ENCODE data around the gene SLC9B1.
A peak's percentile ranks its signal among the peaks of the same experiment; 100 is the strongest.
"Not testable (repeated sequence)": the region's sequence is repeated elsewhere in the genome, so short reads cannot be mapped to it uniquely, and the experiment has no call there.

Gene SLC9B1

GRCh38 chr4:102935716-102936115 is 83.8 kb downstream of the SLC9B1 start:
- H3K4me2 ChIP-seq (ENCODE audit: insufficient read depth, low read length, poor library complexity, severe bottlenecking): no peak overlapping the region
- WGBS, 2 donors (ENCODE audit: extremely low coverage in 2 of 2, insufficient read length in 2 of 2, insufficient replicate concordance in 1 of 2): no CpG with 5 or more reads among the region's 2 CpGs
- H3K23ac ChIP-seq (ENCODE audit: low read depth, low read length, poor library complexity): no peak overlapping the region
- H3K9ac ChIP-seq (ENCODE audit: low read depth, low read length, poor library complexity): no peak overlapping the region
- H2AFZ ChIP-seq (ENCODE audit: low read length): no peak overlapping the region
- H3K27ac ChIP-seq (replicated peaks; ENCODE audit: low read length): no peak overlapping the region
- no peak overlapping the region for H3K18ac ChIP-seq (ENCODE audit: low read length)
- no peaks in the 10 kb centered on the region for H3K79me1 ChIP-seq (ENCODE audit: low read depth, low read length)
- H2BK12ac ChIP-seq (ENCODE audit: low read length): no peak overlapping the region
- H3K27me3 ChIP-seq (ENCODE audit: control insufficient read depth in 3 of 3, insufficient read depth in 3 of 3, low read depth in 1 of 3, low read length in 3 of 3): no peaks in the 10 kb centered on the region
- H4K91ac ChIP-seq (ENCODE audit: low read depth, low read length, poor library complexity): no peak overlapping the region
- H3K36me3 ChIP-seq (replicated peaks in 1 of 2; ENCODE audit: control insufficient read depth in 2 of 2, insufficient read depth in 2 of 2, low read length in 2 of 2): no peaks in the 10 kb centered on the region
- H2BK5ac ChIP-seq (ENCODE audit: low read length): no peak overlapping the region
- no peaks in the 10 kb centered on the region for H3K4me1 ChIP-seq (ENCODE audit: control insufficient read depth in 2 of 2, insufficient read depth in 1 of 2, low read depth in 1 of 2, low read length in 2 of 2)
- no peaks in the 10 kb centered on the region for H3K9me3 ChIP-seq (replicated peaks in 1 of 2; ENCODE audit: control insufficient read depth in 2 of 2, insufficient read depth in 1 of 2, low read depth in 1 of 2, low read length in 2 of 2)
- H4K8ac ChIP-seq (ENCODE audit: low read depth, low read length): no peak overlapping the region
- no peak overlapping the region for H2BK15ac ChIP-seq (ENCODE audit: low read length)
- no peak for DNase-seq (ENCODE audit: low spot score)
- H3K14ac ChIP-seq (ENCODE audit: low read length): no peak overlapping the region
- no peak overlapping the region for H2BK120ac ChIP-seq (ENCODE audit: low read depth, low read length)
- H3K4me3 ChIP-seq (ENCODE audit: low read length in 2 of 2): no peak overlapping the region
- H2AK5ac ChIP-seq (ENCODE audit: low read depth, low read length): no peak overlapping the region
- no peak overlapping the region for H3K4ac ChIP-seq (ENCODE audit: low read length)

GRCh38 chr4:102919697-102920096 is 99.8 kb downstream of the SLC9B1 start:
- H3K27ac ChIP-seq (replicated peaks; ENCODE audit: low read length); H3K36me3 ChIP-seq (replicated peaks in 1 of 2; ENCODE audit: control insufficient read depth in 2 of 2, insufficient read depth in 2 of 2, low read length in 2 of 2); H2BK15ac ChIP-seq (ENCODE audit: low read length); H3K4ac ChIP-seq (ENCODE audit: low read length); H3K79me1 ChIP-seq (ENCODE audit: low read depth, low read length); DNase-seq (ENCODE audit: low spot score); H2BK12ac ChIP-seq (ENCODE audit: low read length); H2BK5ac ChIP-seq (ENCODE audit: low read length); H3K27me3 ChIP-seq (ENCODE audit: control insufficient read depth in 3 of 3, insufficient read depth in 3 of 3, low read depth in 1 of 3, low read length in 3 of 3); H4K8ac ChIP-seq (ENCODE audit: low read depth, low read length); H3K18ac ChIP-seq (ENCODE audit: low read length); H4K91ac ChIP-seq (ENCODE audit: low read depth, low read length, poor library complexity); H3K9ac ChIP-seq (ENCODE audit: low read depth, low read length, poor library complexity); H3K23ac ChIP-seq (ENCODE audit: low read depth, low read length, poor library complexity); H3K4me3 ChIP-seq (ENCODE audit: low read length in 2 of 2); H3K4me2 ChIP-seq (ENCODE audit: insufficient read depth, low read length, poor library complexity, severe bottlenecking); H3K4me1 ChIP-seq (ENCODE audit: control insufficient read depth in 2 of 2, insufficient read depth in 1 of 2, low read depth in 1 of 2, low read length in 2 of 2); H2BK120ac ChIP-seq (ENCODE audit: low read depth, low read length); H3K14ac ChIP-seq (ENCODE audit: low read length); H2AK5ac ChIP-seq (ENCODE audit: low read depth, low read length); H3K9me3 ChIP-seq (replicated peaks in 1 of 2; ENCODE audit: control insufficient read depth in 2 of 2, insufficient read depth in 1 of 2, low read depth in 1 of 2, low read length in 2 of 2): not testable (repeated sequence)
- H2AFZ ChIP-seq (ENCODE audit: low read length): peak overlapping the region; percentile 45
- no CpG with 5 or more reads among the region's 8 CpGs for WGBS, 2 donors (ENCODE audit: extremely low coverage in 2 of 2, insufficient read length in 2 of 2, insufficient replicate concordance in 1 of 2)

- Histone ChIP-seq H3K27ac (replicated peaks; ENCODE audit: low read length) (no peak overlapping the region), H4K8ac (ENCODE audit: low read depth, low read length) (no peak overlapping the region), H3K4me2 (ENCODE audit: insufficient read depth, low read length, poor library complexity, severe bottlenecking) (no peak overlapping the region), H3K9me3 (replicated peaks in 1 of 2; ENCODE audit: control insufficient read depth in 2 of 2, insufficient read depth in 1 of 2, low read depth in 1 of 2, low read length in 2 of 2) (no peaks in the 10 kb centered on the region), H3K4me3 (ENCODE audit: low read length in 2 of 2) (no peak overlapping the region), H2BK120ac (ENCODE audit: low read depth, low read length) (no peak overlapping the region), H2AK5ac (ENCODE audit: low read depth, low read length) (no peak overlapping the region), H3K23ac (ENCODE audit: low read depth, low read length, poor library complexity) (no peak overlapping the region), H3K27me3 (ENCODE audit: control insufficient read depth in 3 of 3, insufficient read depth in 3 of 3, low read depth in 1 of 3, low read length in 3 of 3) (no peaks in the 10 kb centered on the region), H3K36me3 (replicated peaks in 1 of 2; ENCODE audit: control insufficient read depth in 2 of 2, insufficient read depth in 2 of 2, low read length in 2 of 2) (no peaks in the 10 kb centered on the region), H2BK5ac (ENCODE audit: low read length) (no peak overlapping the region), H3K14ac (ENCODE audit: low read length) (no peak overlapping the region), H3K79me1 (ENCODE audit: low read depth, low read length) (no peaks in the 10 kb centered on the region), H3K18ac (ENCODE audit: low read length) (no peak overlapping the region), H4K91ac (ENCODE audit: low read depth, low read length, poor library complexity) (no peak overlapping the region), H3K9ac (ENCODE audit: low read depth, low read length, poor library complexity) (no peak overlapping the region), H2AFZ (ENCODE audit: low read length) (no peak overlapping the region), H2BK15ac (ENCODE audit: low read length) (no peak overlapping the region), H3K4me1 (ENCODE audit: control insufficient read depth in 2 of 2, insufficient read depth in 1 of 2, low read depth in 1 of 2, low read length in 2 of 2) (no peaks in the 10 kb centered on the region), H2BK12ac (ENCODE audit: low read length) (no peak overlapping the region), H3K4ac (ENCODE audit: low read length) (no peak overlapping the region)
- no CpG with 5 or more reads among the region's 3 CpGs for WGBS, 2 donors (ENCODE audit: extremely low coverage in 2 of 2, insufficient read length in 2 of 2, insufficient replicate concordance in 1 of 2)
- no peak for DNase-seq (ENCODE audit: low spot score)
These were observed 100.6 kb downstream of the SLC9B1 start for GRCh38 chr4:102918859-102919258.

- Histone ChIP-seq H3K14ac (ENCODE audit: low read length) (no peak overlapping the region), H4K91ac (ENCODE audit: low read depth, low read length, poor library complexity) (no peak overlapping the region), H3K79me1 (ENCODE audit: low read depth, low read length) (no peaks in the 10 kb centered on the region)
These were observed 117.7 kb downstream of the SLC9B1 start for GRCh38 chr4:102901804-102902203.

More at GRCh38 chr4:102901804-102902203, 117.7 kb downstream of the SLC9B1 start:
- H3K23ac ChIP-seq (ENCODE audit: low read depth, low read length, poor library complexity): no peak overlapping the region
- no peak overlapping the region for H2AK5ac ChIP-seq (ENCODE audit: low read depth, low read length)
- no peak overlapping the region for H3K4me3 ChIP-seq (ENCODE audit: low read length in 2 of 2)
- no peaks in the 10 kb centered on the region for H3K4me1 ChIP-seq (ENCODE audit: control insufficient read depth in 2 of 2, insufficient read depth in 1 of 2, low read depth in 1 of 2, low read length in 2 of 2)
- no peaks in the 10 kb centered on the region for H3K9me3 ChIP-seq (replicated peaks in 1 of 2; ENCODE audit: control insufficient read depth in 2 of 2, insufficient read depth in 1 of 2, low read depth in 1 of 2, low read length in 2 of 2)
- H3K9ac ChIP-seq (ENCODE audit: low read depth, low read length, poor library complexity): no peak overlapping the region
- H3K4ac ChIP-seq (ENCODE audit: low read length): no peak overlapping the region
- H3K36me3 ChIP-seq (replicated peaks in 1 of 2; ENCODE audit: control insufficient read depth in 2 of 2, insufficient read depth in 2 of 2, low read length in 2 of 2): no peaks in the 10 kb centered on the region
- H2BK12ac ChIP-seq (ENCODE audit: low read length): no peak overlapping the region
- no peak overlapping the region for H3K4me2 ChIP-seq (ENCODE audit: insufficient read depth, low read length, poor library complexity, severe bottlenecking)
- peak overlapping the region; percentile 23 for H2AFZ ChIP-seq (ENCODE audit: low read length)
- no peak overlapping the region for H3K18ac ChIP-seq (ENCODE audit: low read length)
- no peak overlapping the region for H2BK120ac ChIP-seq (ENCODE audit: low read depth, low read length)
- H2BK15ac ChIP-seq (ENCODE audit: low read length): no peak overlapping the region
- no peak for DNase-seq (ENCODE audit: low spot score)
- H2BK5ac ChIP-seq (ENCODE audit: low read length): no peak overlapping the region
- H3K27ac ChIP-seq (replicated peaks; ENCODE audit: low read length): no peak overlapping the region
- no CpG with 5 or more reads among the region's 2 CpGs for WGBS, 2 donors (ENCODE audit: extremely low coverage in 2 of 2, insufficient read length in 2 of 2, insufficient replicate concordance in 1 of 2)
- H3K27me3 ChIP-seq (ENCODE audit: control insufficient read depth in 3 of 3, insufficient read depth in 3 of 3, low read depth in 1 of 3, low read length in 3 of 3): no peaks in the 10 kb centered on the region
- H4K8ac ChIP-seq (ENCODE audit: low read depth, low read length): no peak overlapping the region

Measured in neuronal stem cell (in vitro differentiated cells).